HepG2 (cell line): ENCODE data around the gene TNS1. TPM values are rescaled to one million over a fixed set of nuclear protein-coding genes. Genes with fewer than 3 reads are reported as not detected.

Source experiments
- ATF5 ChIP-seq: sonication (generic); formaldehyde crosslinking; IDR thresholded peaks from 2 replicates; pipeline ENCODE4 v1.4.0; 2020; ENCODE audit warnings: mild to moderate bottlenecking, low read depth, missing genetic modification reagents
- EP300 ChIP-seq, 3 experiments: sonication (generic) in 1 of 3; formaldehyde crosslinking in 1 of 3; IDR thresholded peaks; 2 replicates each; pipeline versions ENCODE4 v1.5.1 to v1.6.1; 2011 to 2020; ENCODE audit warnings: low read depth in 2 of 3, low read length in 2 of 3, borderline replicate concordance in 1 of 3, improper control_type of control experiment in 1 of 3, mild to moderate bottlenecking in 1 of 3, missing genetic modification reagents in 1 of 3, moderate library complexity in 1 of 3
- ISL2 ChIP-seq: sonication (generic); formaldehyde crosslinking; IDR thresholded peaks from 2 replicates; pipeline ENCODE4 v1.5.0; 2020; ENCODE audit warnings: missing genetic modification reagents
- MBD4 ChIP-seq: IDR thresholded peaks from 2 replicates; pipeline ENCODE4 v1.6.1; 2012; ENCODE audit warnings: low read length, inconsistent platforms, borderline replicate concordance
- MEIS1 ChIP-seq: sonication (generic); formaldehyde crosslinking; IDR thresholded peaks from 2 replicates; pipeline ENCODE4 v1.9.0; 2021; ENCODE audit warnings: mild to moderate bottlenecking, missing genetic modification reagents, moderate library complexity, borderline replicate concordance
- MIER2 ChIP-seq: IDR thresholded peaks from 2 replicates; pipeline ENCODE4 v1.6.1; 2016; ENCODE audit warnings: missing biosample characterization, missing genetic modification reagents
- MXD1 ChIP-seq: sonication (generic); formaldehyde crosslinking; IDR thresholded peaks from 2 replicates; pipeline ENCODE4 v1.4.0; 2020; ENCODE audit warnings: mild to moderate bottlenecking, missing genetic modification reagents
- NR2C2 ChIP-seq: sonication (generic); formaldehyde crosslinking; IDR thresholded peaks from 2 replicates; pipeline ENCODE4 v1.4.0; 2020; ENCODE audit warnings: missing genetic modification reagents, mild to moderate bottlenecking, moderate library complexity, borderline replicate concordance
- SMAD1 ChIP-seq: sonication (generic); formaldehyde crosslinking; IDR thresholded peaks from 2 replicates; pipeline ENCODE4 v1.4.0; 2020; ENCODE audit warnings: missing genetic modification reagents, low read depth, mild to moderate bottlenecking, borderline replicate concordance
- TARDBP ChIP-seq: sonication (generic); formaldehyde crosslinking; IDR thresholded peaks from 2 replicates; pipeline ENCODE4 v1.8.0; 2022; ENCODE audit warnings: mild to moderate bottlenecking, missing genetic modification reagents
- ZFP36 ChIP-seq: fragments of 150-350 bp; IDR thresholded peaks from 2 replicates; pipeline ENCODE4 v1.6.1; 2018; ENCODE audit warnings: borderline replicate concordance, low read length, low read depth; ENCODE audit not compliant: partially characterized antibody
- ZNF124 ChIP-seq: sonication (generic); formaldehyde crosslinking; IDR thresholded peaks from 2 replicates; pipeline ENCODE4 v1.4.0; 2020; ENCODE audit warnings: missing genetic modification reagents
- ZNF136 ChIP-seq: sonication (generic); formaldehyde crosslinking; IDR thresholded peaks from 2 replicates; pipeline ENCODE4 v1.8.1; 2022; ENCODE audit warnings: low read depth, mild to moderate bottlenecking, moderate library complexity, missing genetic modification reagents
- ZNF180 ChIP-seq: sonication (generic); formaldehyde crosslinking; IDR thresholded peaks from 2 replicates; pipeline ENCODE4 v1.4.0; 2020; ENCODE audit warnings: low read depth, missing genetic modification reagents, borderline replicate concordance
- ZNF225 ChIP-seq: sonication (generic); formaldehyde crosslinking; IDR thresholded peaks from 2 replicates; pipeline ENCODE4 v1.4.0; 2020; ENCODE audit warnings: mild to moderate bottlenecking, missing genetic modification reagents
- ZNF367 ChIP-seq: sonication (generic); formaldehyde crosslinking; IDR thresholded peaks from 2 replicates; pipeline ENCODE4 v1.4.0; 2020; ENCODE audit warnings: missing genetic modification reagents, borderline replicate concordance
- ZNF563 ChIP-seq: sonication (generic); formaldehyde crosslinking; IDR thresholded peaks from 2 replicates; pipeline ENCODE4 v1.8.0; 2022; ENCODE audit warnings: mild to moderate bottlenecking, moderate library complexity, missing genetic modification reagents
- ZNF580 ChIP-seq: IDR thresholded peaks from 2 replicates; pipeline ENCODE4 v1.6.1; 2016; ENCODE audit warnings: low read depth, borderline replicate concordance
- ZNF646 ChIP-seq: sonication (generic); formaldehyde crosslinking; IDR thresholded peaks from 2 replicates; pipeline ENCODE4 v1.9.0; 2021; ENCODE audit warnings: mild to moderate bottlenecking, missing genetic modification reagents
- ZSCAN25 ChIP-seq: sonication (generic); formaldehyde crosslinking; IDR thresholded peaks from 2 replicates; pipeline ENCODE4 v1.8.0; 2022; ENCODE audit warnings: mild to moderate bottlenecking, missing genetic modification reagents
- polyA plus RNA-seq, 8 experiments: library from polyadenylated mRNA; depleted of rRNA in 3 of 8; stranded (reverse) in 7 of 8; unstranded in 1 of 8; fragments of >200 nt; fragmentation: Illumina TruSeq in 4 of 8; extraction: Trizol in 4 of 8; gene quantifications; 2 replicates each; pipeline versions ENCODE4 v1.2.1 to v1.2.3, GENCODE V29; 2011 to 2016; ENCODE audit warnings: low read depth in 4 of 8, missing spikeins in 1 of 8, mixed read lengths in 1 of 8; ENCODE audit not compliant: insufficient read depth in 1 of 8
- total RNA-seq, 5 experiments: library from RNA; depleted of rRNA; stranded (reverse); fragments of >200 nt; fragmentation: Illumina TruSeq; extraction: Trizol; gene quantifications; 2 replicates each; pipeline ENCODE4 v1.2.3, GENCODE V29; 2016; ENCODE audit warnings: low read depth in 1 of 5

Gene TNS1
- total and polyA plus RNA-seq, 2 of the 13 experiments (the other 11 are each of a cell fraction or from before 2014, with no cell fraction given) = 1.9 to 118 TPM

- TF ChIP-seq ZNF580 (CRISPR knock-in tag) (no peak), SMAD1 (CRISPR knock-in tag) (peak; percentile 42; the same call in 1 of the 2 replicates), MEIS1 (0 out of 2 replicates have a peak, but pooled peaks have one; percentile 64), ZNF563 (CRISPR knock-in tag) (0 out of 2 replicates have a peak, but pooled peaks have one; percentile 42), ZNF124 (CRISPR knock-in tag) (no peak), MXD1 (CRISPR knock-in tag) (peak; percentile 80; the same call in 1 of the 2 replicates), ZFP36 (no peak), EP300 (IDR thresholded peaks at IDR 0.05; ENCODE audit: low read depth in 2 of 2, low read length in 2 of 2) (peak in 1 of 2 experiments; percentile 39; a peak in 1 of 4 replicates), EP300 (CRISPR knock-in tag; IDR thresholded peaks at IDR 0.05; ENCODE audit: borderline replicate concordance) (no peak), ZNF180 (no peak), TARDBP (CRISPR knock-in tag) (0 out of 2 replicates have a peak, but pooled peaks have one; percentile 32), ISL2 (CRISPR knock-in tag) (no peak), ATF5 (CRISPR knock-in tag) (0 out of 2 replicates have a peak, but pooled peaks have one; percentile 35), MIER2 (CRISPR knock-in tag) (no peak), ZSCAN25 (CRISPR knock-in tag) (no peak), ZNF225 (CRISPR knock-in tag) (0 out of 2 replicates have a peak, but pooled peaks have one; percentile 54), ZNF136 (no peak), MBD4 (no peak), ZNF367 (CRISPR knock-in tag) (no peak), NR2C2 (CRISPR knock-in tag) (no peak), ZNF646 (peak; percentile 95)
These were observed 98.8 kb downstream of the TNS1 start (continued) for GRCh38 chr2:217903859-217904613.
